HL-60 (cell line): Measurements from ENCODE around the gene HHAT.

Experiments
- DNase-seq, 2 experiments: peaks; one replicate each; pipeline ENCODE4 v3.0.0-alpha.2; 2010 to 2020; ENCODE audit warnings: low read depth in 1 of 2, low spot score in 1 of 2
- H3K27ac ChIP-seq: fragments of 250-450 bp; sonication (Bioruptor Pico); replicated peaks from 2 replicates; pipeline ENCODE4 v1.5.1; 2020; ENCODE audit warnings: mild to moderate bottlenecking, moderate library complexity
- H3K27me3 ChIP-seq: fragments of 250-450 bp; sonication (Bioruptor Pico); 2 replicates; pipeline ENCODE4 v1.5.1; 2021; ENCODE audit warnings: mild to moderate bottlenecking, moderate library complexity; ENCODE audit not compliant: insufficient read depth, poor library complexity, severe bottlenecking
- H3K4me3 ChIP-seq: replicated peaks from 2 replicates; pipeline ENCODE4 v1.5.1; 2011; ENCODE audit warnings: mild to moderate bottlenecking, control low read depth, low read length; ENCODE audit not compliant: insufficient read depth
- CTCF ChIP-seq: IDR thresholded peaks from one replicate; pipeline ENCODE4 v1.5.1; 2011; ENCODE audit warnings: low read length, control low read depth, inconsistent platforms; ENCODE audit not compliant: insufficient read depth
- GABPA ChIP-seq: IDR thresholded peaks from 2 replicates; pipeline ENCODE4 v1.6.1; 2012; ENCODE audit warnings: low read depth
- POLR2AphosphoS5 ChIP-seq: IDR thresholded peaks from 2 replicates; pipeline ENCODE4 v1.6.1; 2012; ENCODE audit warnings: low read depth
- REST ChIP-seq: IDR thresholded peaks from 2 replicates; pipeline ENCODE4 v1.6.1; 2012; ENCODE audit warnings: low read depth; ENCODE audit not compliant: insufficient replicate concordance
- SPI1 ChIP-seq: IDR thresholded peaks from 2 replicates; pipeline ENCODE4 v1.6.1; 2012; ENCODE audit warnings: low read depth, mild to moderate bottlenecking, borderline replicate concordance

Gene HHAT

GRCh38 chr1:210397681-210398080 is 69.0 kb downstream of the HHAT start:
- no peak for DNase-seq
- Histone ChIP-seq H3K4me3 (no peak overlapping the region), H3K27me3 (no peaks in the 10 kb centered on the region), H3K27ac (no peak overlapping the region)
- TF ChIP-seq SPI1 (no peak), REST (no peak), GABPA (no peak), CTCF (no peak), POLR2AphosphoS5 (no peak)

GRCh38 chr1:210398466-210398865 is 69.8 kb downstream of the HHAT start:
- no peak overlapping the region for H3K27ac ChIP-seq
- no peak for TF ChIP-seq CTCF
- no peak for TF ChIP-seq SPI1
- no peak for TF ChIP-seq REST
- no peak for TF ChIP-seq POLR2AphosphoS5
- TF ChIP-seq GABPA = no peak
- no peak overlapping the region for H3K4me3 ChIP-seq
- no peak for DNase-seq
- H3K27me3 ChIP-seq = no peaks in the 10 kb centered on the region

- TF ChIP-seq REST (no peak), CTCF (peak; percentile 76)
- H3K27ac ChIP-seq = no peak overlapping the region
- no peak overlapping the region for H3K4me3 ChIP-seq
- peak; percentile 4 to 33 for DNase-seq
- H3K27me3 ChIP-seq = no peaks in the 10 kb centered on the region
Observed at GRCh38 chr1:210400043-210400840, 71.5 kb downstream of the HHAT start.
